Activated CD4-positive, alpha-beta T cell treated with anti-CD3 and anti-CD28 coated beads for 4 hours (primary cell): Measurements from ENCODE around the gene PEMT.
A peak's percentile ranks its signal among the peaks of the same experiment; 100 is the strongest.

Experiments used
- DNase-seq, 2 donors: peaks; one replicate each; pipeline ENCODE4 v3.0.0-alpha.2; 2020

The PEMT gene

DNA sequence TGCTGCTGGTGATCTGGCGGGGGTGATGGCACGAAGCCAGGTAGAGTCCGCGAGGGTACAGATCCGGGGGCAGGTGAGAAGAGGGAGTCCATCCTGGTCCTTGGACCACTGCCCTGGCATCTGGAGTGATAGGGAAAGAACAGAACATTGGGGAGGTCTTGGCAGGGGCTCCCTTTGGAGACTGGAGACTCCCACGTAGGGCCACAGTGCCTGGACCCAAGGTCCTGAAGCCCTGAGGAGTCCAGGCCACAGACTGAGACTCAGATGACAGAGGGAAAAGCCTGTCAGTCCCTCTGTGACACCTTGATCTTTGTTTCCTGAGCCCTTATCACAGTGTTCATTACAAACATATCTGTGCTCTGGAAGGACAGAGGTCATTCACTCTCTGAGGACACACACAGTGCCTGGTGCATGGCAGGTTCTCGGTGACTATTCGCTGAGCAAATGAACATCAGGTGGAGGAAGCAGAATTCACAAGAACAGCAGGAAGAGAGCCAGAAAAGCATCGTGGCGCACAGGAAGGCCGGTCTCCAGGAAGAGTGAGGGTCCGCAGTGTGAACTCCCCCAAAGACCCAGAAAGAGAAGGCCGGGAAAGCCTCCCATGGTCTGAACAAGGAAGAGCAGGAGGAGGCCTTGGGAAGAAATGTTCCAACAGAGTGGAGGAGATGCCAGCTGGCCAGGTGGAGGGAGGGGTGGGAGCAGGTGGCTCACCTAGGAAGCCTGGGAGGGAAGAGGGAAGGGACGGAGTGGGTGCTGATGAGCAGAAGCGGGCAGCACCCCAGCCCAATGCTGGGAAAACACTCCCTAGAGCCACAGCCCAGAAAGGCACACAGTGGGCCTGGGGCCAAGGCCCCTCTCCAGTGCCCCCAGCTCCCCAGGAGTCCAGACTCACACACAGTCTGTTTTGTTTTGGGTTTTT is 20.5 kb downstream of the PEMT start:
- DNase-seq = no peak

DNA sequence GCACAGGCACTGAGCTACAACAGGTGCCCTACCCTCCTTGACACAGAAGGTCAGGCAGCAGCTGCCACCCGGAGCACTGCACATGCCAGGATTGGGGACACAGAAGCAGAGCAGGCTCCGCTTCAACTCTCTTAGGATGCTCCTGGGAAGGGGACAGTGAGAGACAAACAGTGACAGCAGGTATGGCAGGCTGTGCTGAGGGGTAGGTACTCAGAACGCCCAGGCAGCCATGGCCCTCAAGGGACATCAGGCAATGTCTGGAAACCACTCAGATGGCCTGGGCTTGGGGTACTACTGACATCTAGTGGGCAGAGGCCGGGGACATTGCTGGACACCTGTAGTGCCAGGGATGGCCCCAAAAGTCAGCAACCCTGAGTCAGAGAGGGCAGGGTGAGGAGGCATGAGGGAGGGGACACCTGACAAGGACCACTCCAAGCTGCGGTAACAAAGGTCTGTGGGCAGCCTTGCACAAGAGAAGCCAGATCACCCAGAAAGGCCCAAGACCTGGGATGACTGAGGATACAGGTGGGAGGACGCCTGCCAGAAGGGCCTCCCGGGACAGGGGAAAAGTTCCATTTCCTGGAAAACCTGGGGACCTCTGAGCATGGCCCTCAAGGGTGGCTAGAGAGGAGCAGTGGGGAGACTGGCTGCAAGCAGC is 21.2 kb downstream of the PEMT start:
- no peak for DNase-seq

- DNase-seq = no peak
Observed at GRCh38 chr17:17569691-17570090, 21.8 kb downstream of the PEMT start.

DNA sequence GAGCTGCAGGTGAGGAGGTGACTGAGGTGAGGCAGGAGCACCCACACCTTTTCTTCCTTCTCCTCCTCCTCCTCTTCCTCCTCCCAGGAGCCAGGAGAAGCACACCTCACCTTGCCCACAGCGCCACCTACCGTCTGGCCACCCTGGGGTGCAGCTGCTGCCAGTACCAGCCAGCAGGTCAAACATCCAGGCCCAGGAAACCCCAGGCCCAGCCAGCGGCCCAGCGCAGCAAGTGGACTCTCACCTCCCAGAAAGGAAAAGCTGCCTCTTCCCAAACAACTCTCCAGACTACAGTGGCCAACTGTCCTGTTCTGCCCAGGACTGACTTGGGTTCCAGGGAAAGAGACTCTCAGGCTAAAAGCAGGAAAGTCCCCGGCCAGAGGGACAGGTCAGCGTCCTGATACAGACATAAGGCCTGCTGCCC is 22.7 kb downstream of the PEMT start:
- DNase-seq = peak; percentile 32 to 49

DNA sequence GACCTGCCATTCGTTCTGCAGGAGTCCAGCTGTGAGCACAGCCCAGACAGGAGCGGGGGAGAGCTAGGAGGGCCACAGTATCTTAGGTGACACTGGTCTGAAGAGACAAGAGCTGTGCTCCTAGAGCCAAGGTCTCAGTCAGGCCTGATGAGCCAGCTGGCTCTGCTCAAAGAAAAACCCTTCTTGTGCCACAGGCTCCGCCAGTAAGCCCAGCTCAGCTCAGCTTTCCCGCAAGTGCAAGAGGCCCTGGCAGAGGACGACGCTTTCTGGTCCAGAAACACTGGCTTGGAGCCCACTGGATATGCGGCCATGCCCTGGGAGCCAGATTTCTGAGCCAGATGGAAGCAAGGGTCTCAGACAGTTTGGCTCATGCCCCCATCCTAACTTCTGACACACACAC is 23.9 kb downstream of the PEMT start:
- DNase-seq = no peak

DNA sequence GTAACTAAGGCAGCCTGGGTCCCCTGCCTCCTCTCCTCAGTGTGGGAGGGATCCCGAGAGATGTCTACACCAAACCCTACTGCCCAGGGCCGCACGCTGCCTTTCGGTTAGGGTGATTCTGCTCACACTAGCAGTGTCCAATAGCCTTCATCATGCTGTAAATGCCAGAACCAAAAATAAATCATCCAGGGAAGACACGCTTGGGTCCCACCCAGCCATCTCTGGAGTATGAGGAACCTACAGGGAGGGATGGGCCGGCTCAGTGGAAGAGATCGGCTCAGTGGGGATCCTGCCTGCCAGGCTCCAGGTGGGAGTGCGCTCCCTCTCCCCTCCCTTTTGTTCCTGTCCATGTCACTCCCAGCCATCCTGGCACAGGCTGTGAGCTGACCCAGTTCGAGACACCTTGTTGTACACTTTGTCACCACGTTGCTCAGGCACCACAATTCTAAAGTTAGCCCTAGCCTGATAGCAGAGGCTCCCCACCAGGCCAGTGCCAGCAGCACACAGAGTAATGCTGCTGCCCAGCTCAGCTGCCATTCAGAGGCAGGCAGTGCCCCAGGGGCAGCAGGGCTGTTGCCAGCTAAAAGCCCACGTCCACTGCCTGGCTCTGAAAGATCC is 24.5 kb downstream of the PEMT start:
- no peak for DNase-seq

DNA sequence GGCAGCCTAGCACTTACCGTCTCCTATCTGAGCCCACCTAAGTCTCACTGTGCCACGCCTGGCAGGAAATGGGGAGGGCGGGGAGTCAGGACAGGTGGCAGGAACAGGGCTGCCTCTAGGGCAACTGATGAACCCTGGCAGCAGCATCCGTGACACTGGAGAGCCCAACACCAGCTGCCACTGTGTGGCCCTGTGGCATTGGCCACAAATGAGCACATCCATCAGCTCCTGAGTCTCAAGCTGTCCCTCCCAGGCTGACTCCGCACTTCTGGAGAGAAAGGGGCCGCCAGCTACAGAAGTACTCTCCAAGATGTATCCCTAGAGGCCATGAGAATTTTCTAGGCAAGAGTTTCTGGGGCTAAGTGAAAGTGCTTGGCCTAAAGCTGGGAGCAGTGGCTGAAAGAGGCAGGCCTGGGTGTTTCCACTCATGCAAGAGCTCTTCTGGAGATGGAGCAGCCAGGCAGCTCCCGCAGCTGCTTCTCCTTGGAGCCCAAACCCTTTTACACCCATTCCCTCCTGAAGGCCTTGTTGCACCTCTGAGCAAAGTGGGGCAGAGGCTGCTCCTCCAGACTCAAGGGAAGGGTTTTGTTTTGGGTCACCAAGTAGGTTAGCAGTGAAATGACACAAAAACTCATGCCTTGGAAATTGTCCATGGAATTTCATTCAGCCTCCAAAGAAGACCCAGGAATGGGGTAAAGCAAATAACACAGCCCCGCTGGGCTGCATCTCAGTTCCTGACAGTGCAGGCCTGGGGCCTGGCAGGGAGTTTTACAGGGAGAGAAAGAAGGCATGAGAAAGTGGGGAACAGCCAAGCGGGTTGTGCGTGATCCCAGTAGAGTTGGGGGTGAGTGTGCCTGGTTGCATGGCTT is 25.8 kb downstream of the PEMT start:
- no peak for DNase-seq

- DNase-seq = no peak
Observed at GRCh38 chr17:17564896-17565295, 26.6 kb downstream of the PEMT start.

- DNase-seq = no peak
Observed at GRCh38 chr17:17564323-17564722, 27.2 kb downstream of the PEMT start.

DNA sequence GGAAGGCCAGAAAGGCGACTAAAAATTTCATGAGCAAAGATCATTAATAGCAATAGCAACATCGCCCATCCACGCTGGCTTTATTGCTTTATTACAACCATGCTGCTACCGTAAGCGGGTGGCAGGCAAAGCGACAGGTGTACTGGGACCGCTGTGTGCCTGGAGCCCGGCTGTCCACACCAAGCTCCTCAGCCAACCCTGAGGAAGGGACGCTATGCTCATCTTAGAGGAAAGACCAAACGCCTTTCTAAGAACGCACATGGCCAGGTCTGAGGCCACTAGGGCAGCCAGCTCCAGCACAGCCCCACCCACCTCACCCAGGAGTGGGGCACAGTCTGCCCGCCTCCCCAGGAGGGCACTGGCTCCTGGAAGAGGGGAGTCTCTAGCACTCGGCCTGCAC is 28.0 kb downstream of the PEMT start:
- no peak for DNase-seq

- no peak for DNase-seq
Observed at GRCh38 chr17:17562146-17562511, 29.4 kb downstream of the PEMT start.

DNA sequence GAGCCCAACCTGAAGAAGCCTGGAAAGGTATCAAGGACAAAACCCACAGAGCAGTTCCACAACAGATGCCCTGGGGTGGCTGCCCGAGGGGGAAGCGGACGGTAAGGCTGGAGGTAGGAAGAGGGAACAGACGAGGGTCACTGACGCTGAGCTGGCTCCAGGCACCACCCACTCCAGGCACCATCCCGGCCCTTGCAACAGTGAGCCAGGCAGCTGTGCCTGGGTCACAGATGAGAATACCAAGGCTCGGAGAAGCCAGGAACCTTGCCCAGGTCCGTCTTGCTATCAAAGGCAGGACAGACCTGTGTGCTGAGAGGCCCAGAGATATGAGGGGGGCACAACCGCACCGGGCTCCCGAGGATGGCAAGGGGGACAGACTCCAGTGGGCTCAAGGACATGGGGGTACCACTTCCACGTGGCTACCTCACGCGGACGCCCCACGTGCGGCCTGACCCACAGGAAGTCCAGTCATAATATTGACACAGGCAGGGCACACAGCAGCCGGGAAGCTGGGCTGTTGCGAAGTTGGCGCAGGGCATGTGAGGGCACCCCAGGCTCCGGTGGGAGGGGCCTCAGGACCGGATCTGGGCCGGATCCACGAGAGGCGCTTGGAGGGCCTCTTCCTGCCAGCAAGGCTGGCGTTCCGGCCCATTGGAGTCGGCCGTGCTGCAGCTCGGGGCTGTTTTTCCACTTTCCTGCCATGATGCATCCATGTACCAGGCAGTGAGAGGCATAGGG is 29.9 kb downstream of the PEMT start:
- no peak for DNase-seq

GRCh38 chr17:17560975-17561374 is 30.5 kb downstream of the PEMT start:
- no peak for DNase-seq

- no peak for DNase-seq
Observed at GRCh38 chr17:17560167-17560566, 31.3 kb downstream of the PEMT start.

DNA sequence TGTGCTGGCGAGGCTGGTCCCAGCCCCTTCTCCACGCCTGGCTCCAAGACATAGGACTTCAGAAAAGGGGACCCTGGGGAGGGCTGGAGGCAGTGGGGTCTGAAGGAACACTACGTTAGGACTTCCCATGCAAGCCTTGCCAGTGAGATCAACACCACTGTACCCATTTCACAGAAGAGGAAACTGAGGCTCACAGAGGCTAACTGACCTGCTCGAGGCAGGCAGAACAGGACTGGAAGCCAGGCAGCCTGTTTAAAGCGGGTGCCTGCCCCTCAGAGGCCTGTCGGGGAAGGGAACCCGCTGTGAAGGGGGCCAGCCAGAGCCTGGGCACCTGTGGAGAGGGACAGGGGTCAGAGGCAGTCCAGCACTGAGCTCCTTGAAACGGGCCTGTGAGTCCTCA is 32.3 kb downstream of the PEMT start:
- DNase-seq = no peak

DNA sequence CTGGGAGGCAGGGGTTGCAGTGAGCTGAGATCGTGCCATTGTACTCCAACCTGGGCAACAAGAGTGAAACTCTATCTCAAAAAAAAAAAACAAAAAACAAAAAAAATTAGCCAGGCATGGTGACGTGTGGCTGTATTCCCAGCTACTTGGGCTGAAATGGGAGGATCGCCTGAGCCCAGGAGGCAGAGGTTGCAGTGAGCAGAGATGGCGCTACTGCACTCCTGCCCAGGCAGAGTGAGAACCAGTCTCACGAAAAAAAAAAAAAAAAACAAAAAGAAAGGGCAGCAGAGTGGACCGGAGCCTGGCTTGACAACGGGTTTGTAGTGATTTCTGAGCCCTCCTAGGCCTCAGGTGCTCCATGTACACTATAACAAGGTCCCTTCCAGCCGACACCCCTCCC is 33.1 kb downstream of the PEMT start:
- no peak for DNase-seq

GRCh38 chr17:17557796-17558195 is 33.7 kb downstream of the PEMT start:
- DNase-seq = no peak

DNA sequence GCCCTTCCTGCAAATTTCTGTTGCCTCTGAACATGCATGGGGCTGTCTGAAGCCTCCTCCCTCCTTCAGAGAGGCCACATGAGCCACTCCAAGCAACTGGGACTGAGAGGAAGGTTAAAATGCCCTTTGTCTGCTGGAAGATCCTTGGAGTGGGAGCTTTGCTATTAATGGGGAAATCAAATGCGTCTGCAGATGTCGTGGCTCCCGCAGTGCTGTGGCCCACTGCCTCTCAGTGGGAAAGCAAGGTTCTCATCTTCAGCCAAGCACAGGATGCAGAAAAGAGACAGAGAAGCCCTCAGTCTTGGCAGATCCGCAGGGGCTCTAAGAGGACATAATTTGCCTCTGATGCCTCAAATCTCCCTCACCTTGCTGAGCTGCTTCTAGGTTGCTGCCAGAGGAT is 34.8 kb downstream of the PEMT start:
- DNase-seq = no peak

- DNase-seq = no peak
Observed at GRCh38 chr17:17555906-17556305, 35.6 kb downstream of the PEMT start.

- no peak for DNase-seq
Observed at GRCh38 chr17:17555151-17555550, 36.4 kb downstream of the PEMT start.

DNA sequence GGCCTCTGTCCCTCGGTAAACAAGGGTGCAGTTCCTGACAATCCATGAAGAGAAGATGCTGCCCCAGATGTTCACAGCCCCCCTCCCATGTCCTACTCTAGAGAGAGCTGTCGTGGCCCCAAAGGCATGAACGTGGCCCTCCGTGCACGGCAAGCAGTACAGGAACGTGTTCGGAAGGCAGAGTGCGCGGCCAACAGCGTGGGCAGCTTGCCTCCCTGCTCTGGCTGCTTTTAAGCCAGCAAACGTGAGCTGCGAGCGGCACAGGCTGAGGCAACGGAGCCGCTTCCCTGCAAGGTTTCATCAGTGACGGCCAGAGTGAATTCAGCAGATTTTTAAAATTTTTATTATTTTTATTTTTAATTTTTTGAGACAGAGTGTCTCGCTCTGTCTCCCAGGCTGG is 37.2 kb downstream of the PEMT start:
- no peak for DNase-seq
